Measurements from ENCODE around the gene FHAD1. TPM values are rescaled to one million over a fixed set of nuclear protein-coding genes. Genes with fewer than 3 reads are reported as not detected.

FHAD1 gene
- total and polyA plus RNA-seq, 10 of the 15 experiments (the other 5 are each of a cell fraction or from before 2014, with no cell fraction given), result 0.09 to 1.0 (median 0.32) TPM; not detected in 2

DNA sequence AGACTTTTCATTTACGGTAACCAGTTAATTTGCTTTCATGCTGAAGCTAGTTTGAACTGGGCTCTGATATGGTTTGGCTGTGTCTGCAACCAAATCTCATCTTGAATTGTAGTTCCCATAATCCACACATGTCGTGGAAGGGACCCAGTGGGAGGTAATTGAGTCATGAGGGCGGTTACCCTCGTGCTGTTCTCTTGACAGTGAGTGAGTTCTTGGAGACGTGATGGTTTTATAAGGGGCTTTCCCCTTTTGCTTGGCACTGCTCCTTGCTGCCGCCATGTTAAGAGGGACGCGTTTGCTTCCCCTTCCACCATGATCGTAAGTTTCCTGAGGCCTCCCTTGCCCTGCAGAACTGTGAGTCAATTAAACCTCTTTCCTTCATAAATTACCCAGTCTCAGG lies 10.3 kb upstream of the FHAD1 start:
- Histone ChIP-seq H3K9me3 (replicated peaks; ENCODE audit: control insufficient read depth, insufficient read depth, low read length) (no peaks in the 10 kb centered on the region; the same call in 2 of the 3 replicates), H3K27ac (ENCODE audit: control insufficient read depth, insufficient read depth) (no peak overlapping the region), H3K36me3 (ENCODE audit: control insufficient read depth in 2 of 2, insufficient read depth in 2 of 2, low read length in 1 of 2) (no peaks in the 10 kb centered on the region), H3K4me3 (no peak overlapping the region), H2AFZ (ENCODE audit: control insufficient read depth, low read depth, low read length) (no peak overlapping the region), H3K27me3 (replicated peaks in 1 of 2; ENCODE audit: control insufficient read depth in 2 of 2, insufficient read depth in 2 of 2, low read length in 1 of 2) (no peaks in the 10 kb centered on the region), H3K4me1 (ENCODE audit: control insufficient read depth, insufficient read depth, low read length) (peaks cover 7% of the 10 kb centered on the region), H4K20me1 (ENCODE audit: control insufficient read depth, insufficient read depth) (no peaks in the 10 kb centered on the region), H3K4me2 (ENCODE audit: control insufficient read depth, insufficient read depth) (no peak overlapping the region), H3K9ac (ENCODE audit: control insufficient read depth, insufficient read depth, low read length) (no peak overlapping the region), H3K79me2 (ENCODE audit: control insufficient read depth, insufficient read depth, low read length) (no peaks in the 10 kb centered on the region)
- DNase-seq (ENCODE audit: low read depth, low spot score) (no peak), FAIRE-seq (no peak), ATAC-seq (no peak)
- ChIA-PET SMC1A (ENCODE audit: uncharacterized antibody, unreplicated experiment) (interaction anchor here (1.6 to 2.6 kb wide), 2 partner anchors 12 to 25 kb away, joined by 5 to 11 read pairs; no protein-coding TSS in a partner anchor), POLR2A (interaction anchor here (3.1 kb wide), 1 partner anchor 11 kb away, joined by 18 read pairs; the partner anchor contains the start of gene FHAD1), CTCF (interaction anchor here (0.8 to 1.5 kb wide), 2 partner anchors 34 to 108 kb away, joined by 3 to 4 read pairs; no protein-coding TSS in a partner anchor), RAD21 (ENCODE audit: unreplicated experiment) (no interaction called here)
- BruUV-seq (replicated peaks), result no TSS peak
- TF ChIP-seq ZSCAN29 (IDR thresholded peaks at IDR 0.05) (no peak), KDM1A (IDR thresholded peaks at IDR 0.05; ENCODE audit: borderline replicate concordance) (no peak), NFYB (IDR thresholded peaks at IDR 0.05; ENCODE audit: insufficient read depth, low read depth, low read length) (no peak), TCF3 (IDR thresholded peaks at IDR 0.05; ENCODE audit: borderline replicate concordance, insufficient read depth, low read depth, low read length) (no peak), NRF1 (conservative IDR thresholded peaks at IDR 0.05; ENCODE audit: low read depth, low read length) (no peak), FOXM1 (IDR thresholded peaks at IDR 0.05; ENCODE audit: low read depth, low read length) (no peak)
- TF ChIP-seq, protein P1, sequence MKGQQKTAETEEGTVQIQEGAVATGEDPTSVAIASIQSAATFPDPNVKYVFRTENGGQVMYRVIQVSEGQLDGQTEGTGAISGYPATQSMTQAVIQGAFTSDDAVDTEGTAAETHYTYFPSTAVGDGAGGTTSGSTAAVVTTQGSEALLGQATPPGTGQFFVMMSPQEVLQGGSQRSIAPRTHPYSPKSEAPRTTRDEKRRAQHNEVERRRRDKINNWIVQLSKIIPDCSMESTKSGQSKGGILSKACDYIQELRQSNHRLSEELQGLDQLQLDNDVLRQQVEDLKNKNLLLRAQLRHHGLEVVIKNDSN (IDR thresholded peaks at IDR 0.05; ENCODE audit: borderline replicate concordance, extremely low read length, insufficient read depth, low read depth, low read length), result no peak
- TF ChIP-seq, protein P2, sequence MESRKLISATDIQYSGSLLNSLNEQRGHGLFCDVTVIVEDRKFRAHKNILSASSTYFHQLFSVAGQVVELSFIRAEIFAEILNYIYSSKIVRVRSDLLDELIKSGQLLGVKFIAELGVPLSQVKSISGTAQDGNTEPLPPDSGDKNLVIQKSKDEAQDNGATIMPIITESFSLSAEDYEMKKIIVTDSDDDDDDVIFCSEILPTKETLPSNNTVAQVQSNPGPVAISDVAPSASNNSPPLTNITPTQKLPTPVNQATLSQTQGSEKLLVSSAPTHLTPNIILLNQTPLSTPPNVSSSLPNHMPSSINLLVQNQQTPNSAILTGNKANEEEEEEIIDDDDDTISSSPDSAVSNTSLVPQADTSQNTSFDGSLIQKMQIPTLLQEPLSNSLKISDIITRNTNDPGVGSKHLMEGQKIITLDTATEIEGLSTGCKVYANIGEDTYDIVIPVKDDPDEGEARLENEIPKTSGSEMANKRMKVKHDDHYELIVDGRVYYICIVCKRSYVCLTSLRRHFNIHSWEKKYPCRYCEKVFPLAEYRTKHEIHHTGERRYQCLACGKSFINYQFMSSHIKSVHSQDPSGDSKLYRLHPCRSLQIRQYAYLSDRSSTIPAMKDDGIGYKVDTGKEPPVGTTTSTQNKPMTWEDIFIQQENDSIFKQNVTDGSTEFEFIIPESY (IDR thresholded peaks at IDR 0.05), result no peak
- TF ChIP-seq, protein P3, sequence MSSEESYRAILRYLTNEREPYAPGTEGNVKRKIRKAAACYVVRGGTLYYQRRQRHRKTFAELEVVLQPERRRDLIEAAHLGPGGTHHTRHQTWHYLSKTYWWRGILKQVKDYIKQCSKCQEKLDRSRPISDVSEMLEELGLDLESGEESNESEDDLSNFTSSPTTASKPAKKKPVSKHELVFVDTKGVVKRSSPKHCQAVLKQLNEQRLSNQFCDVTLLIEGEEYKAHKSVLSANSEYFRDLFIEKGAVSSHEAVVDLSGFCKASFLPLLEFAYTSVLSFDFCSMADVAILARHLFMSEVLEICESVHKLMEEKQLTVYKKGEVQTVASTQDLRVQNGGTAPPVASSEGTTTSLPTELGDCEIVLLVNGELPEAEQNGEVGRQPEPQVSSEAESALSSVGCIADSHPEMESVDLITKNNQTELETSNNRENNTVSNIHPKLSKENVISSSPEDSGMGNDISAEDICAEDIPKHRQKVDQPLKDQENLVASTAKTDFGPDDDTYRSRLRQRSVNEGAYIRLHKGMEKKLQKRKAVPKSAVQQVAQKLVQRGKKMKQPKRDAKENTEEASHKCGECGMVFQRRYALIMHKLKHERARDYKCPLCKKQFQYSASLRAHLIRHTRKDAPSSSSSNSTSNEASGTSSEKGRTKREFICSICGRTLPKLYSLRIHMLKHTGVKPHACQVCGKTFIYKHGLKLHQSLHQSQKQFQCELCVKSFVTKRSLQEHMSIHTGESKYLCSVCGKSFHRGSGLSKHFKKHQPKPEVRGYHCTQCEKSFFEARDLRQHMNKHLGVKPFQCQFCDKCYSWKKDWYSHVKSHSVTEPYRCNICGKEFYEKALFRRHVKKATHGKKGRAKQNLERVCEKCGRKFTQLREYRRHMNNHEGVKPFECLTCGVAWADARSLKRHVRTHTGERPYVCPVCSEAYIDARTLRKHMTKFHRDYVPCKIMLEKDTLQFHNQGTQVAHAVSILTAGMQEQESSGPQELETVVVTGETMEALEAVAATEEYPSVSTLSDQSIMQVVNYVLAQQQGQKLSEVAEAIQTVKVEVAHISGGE (CRISPR knock-in tag; IDR thresholded peaks at IDR 0.05), result no peak
- in situ Hi-C loops (cut with MboI), result no loop called here
- 58% methylated on average over 9 of the region's 9 CpGs for WGBS (ENCODE audit: insufficient coverage, insufficient replicate concordance, low lambda C conversion rate, missing lambda C conversion rate)
- intact Hi-C loops (cut with micrococcal nuclease; ENCODE audit: unreplicated experiment), result no loop called here
